MV-4-11 (cell line): ENCODE data around the gene CRYBB1.
"Not testable (repeated sequence)": the region's sequence is repeated elsewhere in the genome, so short reads cannot be mapped to it uniquely, and the experiment has no call there.

Source experiments
- DNase-seq: peaks from one replicate; lab custom pipeline; 2025; lab: John Stamatoyannopoulos, UW

CRYBB1 gene

GRCh38 chr22:26636296-26636695 is 18.5 kb upstream of the CRYBB1 start:
- DNase-seq = no peak

GRCh38 chr22:26635117-26635516 is 17.3 kb upstream of the CRYBB1 start:
- no peak for DNase-seq

GRCh38 chr22:26634189-26634588 is 16.4 kb upstream of the CRYBB1 start:
- no peak for DNase-seq

DNA sequence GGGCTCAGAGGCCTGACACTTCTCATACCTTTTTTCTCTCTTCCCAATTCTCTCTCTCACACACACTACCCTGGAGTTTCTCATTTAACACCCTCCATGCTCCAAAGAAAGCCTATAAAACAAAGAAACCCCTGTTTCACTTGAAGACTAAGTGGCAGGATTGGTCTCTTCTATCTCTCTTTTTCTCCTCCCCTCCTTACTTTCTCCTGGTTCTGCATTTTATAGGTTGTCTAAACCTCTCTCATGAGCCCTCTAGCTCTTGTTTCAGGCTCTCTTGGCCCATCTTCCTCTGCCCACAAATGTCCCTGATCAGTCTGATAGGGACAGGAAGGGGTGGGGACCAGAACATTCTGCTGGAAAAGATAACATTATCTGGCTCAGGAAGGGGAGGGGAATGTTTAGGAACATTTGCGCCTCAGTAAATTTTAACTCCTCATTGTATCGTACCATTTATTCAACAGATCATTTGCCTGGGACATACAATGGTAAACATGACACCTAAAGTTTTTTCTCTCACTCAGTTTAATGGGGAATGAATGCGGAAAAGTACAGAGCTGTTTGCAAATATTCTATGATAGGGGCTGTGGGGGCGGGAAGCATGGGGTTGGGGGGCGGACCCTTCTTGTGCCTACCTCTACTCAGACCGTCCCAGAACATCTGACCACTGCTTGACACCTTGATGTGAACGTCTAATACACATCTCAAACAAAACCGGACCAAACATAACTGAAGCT is 14.8 kb upstream of the CRYBB1 start:
- DNase-seq = no peak

- DNase-seq = no peak
These were observed 13.5 kb upstream of the CRYBB1 start for GRCh38 chr22:26631282-26631681.

GRCh38 chr22:26629988-26630761 is 12.3 kb upstream of the CRYBB1 start:
- no peak for DNase-seq

DNA sequence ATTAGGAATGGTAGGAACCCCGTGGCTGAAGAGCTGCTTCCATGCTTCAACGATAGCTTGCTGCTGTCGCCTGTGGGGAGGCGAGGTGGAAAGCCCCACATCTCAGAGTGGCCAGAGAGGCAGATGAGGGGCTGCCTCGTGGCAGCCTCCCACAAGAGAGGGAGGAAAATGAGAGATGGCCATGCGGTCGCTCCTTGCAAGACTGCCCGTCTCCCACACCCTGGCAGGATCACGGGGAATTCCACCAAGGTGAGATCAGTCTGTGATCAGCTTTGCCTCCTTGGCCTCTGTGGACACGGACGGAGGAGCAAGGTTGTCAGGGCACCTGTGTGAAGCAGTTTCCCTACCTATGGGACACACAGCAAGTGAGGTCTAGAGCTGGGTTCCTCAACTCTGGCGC is 7.0 kb upstream of the CRYBB1 start:
- DNase-seq = no peak

GRCh38 chr22:26623984-26624383 is 6.2 kb upstream of the CRYBB1 start:
- no peak for DNase-seq

- DNase-seq = no peak
These were observed 3.8 kb upstream of the CRYBB1 start, which contains the start of gene CRYBA4 for GRCh38 chr22:26621663-26622062. Gene CRYBA4, plus strand, starts transcription at chr22:26621963. Its CDS starts 634 bp downstream, at chr22:26622597.

DNA sequence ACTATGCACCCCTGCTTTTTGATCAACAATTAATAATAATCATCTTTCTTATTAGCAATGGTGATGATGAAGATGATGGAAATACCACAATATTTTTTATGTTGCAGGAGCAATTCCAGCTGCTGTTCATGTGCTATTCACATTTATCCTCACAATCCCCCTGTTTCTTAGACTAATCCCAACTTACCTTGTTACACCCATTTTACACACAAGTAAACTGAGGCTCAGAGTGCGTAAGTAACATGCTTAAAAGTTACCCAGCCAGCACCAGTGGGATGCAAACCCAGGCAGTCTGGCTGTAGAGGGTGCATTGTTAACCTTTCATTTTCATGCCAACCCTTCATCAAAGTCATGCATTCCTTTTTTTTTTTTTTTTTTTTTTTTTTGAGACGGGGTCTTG is 2.4 kb upstream of the CRYBB1 start:
- DNase-seq = no peak

DNA sequence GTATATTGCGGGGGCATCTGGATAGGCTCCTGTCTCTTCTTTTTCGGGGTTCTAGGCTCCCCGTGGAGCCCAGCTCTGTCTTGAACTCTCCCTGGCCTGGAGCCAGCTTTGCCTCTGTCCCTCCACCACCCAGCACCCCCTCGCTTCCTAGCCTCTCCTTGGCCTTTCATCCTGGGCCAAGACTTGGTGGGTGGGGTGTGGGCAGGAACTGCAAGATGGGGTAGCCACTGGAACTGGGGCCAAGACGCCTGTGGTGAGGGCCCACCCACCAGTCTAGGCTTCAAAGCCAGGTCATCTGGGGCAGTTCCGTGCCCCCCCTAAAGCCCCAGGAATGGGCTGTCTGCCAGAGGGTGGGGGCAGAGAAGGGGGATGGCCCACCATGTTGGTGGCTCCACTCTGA is 1.7 kb upstream of the CRYBB1 start:
- DNase-seq = no peak

- no peak for DNase-seq
These were observed 628 bp upstream of the CRYBB1 start for GRCh38 chr22:26618455-26618854.

DNA sequence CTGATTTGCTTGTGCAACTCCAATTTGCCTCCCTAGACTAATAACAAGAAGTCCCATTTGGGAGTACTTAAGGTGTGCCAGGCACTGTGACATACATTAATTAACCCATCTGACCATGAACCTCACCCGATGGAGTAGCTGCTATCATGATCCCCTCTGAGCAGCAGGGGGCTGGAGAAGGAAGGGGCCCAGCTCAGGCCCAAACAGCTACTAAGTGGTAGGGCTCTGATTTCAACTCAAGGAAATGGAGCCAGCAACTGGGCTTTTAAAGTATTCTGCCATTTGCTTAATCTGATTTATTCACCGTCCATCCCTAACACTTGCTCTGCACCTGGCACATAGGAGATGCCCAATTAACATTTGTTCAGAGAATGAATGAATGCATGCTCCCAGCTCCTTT is 1.2 kb downstream of the CRYBB1 start:
- DNase-seq = no peak

DNA sequence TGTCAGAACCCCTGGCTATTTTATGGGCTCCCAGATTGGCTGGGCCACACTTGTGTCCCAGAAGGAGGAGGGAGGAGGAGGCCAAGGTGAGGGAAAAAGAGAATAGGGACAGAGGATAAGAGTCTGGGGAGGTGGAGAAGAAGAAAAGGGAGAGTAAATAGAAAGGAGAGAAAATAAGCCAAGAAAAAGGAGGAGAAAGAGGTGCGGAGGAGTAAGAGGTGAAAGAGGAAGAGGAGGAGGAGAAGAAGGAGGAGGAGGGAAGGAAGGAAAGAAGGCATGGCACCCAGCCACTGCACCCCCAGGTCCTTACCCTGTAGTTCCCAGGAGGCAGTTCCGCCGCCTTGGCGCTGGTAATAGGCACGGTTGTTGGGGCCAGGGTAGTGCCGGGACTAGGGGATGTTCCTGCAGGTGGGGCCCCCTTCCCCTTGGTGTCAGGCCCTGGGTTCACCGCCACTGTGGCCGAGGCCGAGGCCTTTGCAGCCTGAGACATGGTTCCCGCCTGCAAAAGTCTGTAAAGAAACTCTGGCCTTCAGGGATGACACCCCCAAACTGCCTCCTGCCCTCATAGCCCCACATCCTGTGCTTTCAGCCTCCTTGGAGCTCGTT is 1.9 kb downstream of the CRYBB1 start:
- no peak for DNase-seq

DNA sequence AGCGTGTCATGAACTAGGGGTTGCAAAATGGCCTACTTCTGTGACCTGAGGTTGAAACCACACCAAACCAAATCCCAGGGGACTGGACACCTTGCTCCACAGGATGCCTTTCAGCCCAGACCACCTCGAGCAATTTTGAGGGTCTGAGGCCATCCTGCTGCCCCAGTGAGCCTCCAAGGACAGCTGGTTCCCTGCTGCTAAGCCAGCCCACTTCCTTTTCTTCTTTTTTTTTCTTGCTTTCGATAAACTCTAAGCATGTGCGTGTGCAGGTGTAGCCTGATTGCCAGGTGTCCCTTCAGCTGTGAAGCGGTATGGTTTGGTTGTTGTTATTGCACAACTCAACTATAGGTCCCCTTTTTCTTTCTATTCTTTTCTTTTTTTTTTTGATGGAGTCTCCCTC is 2.7 kb downstream of the CRYBB1 start:
- peak; percentile 61 for DNase-seq

GRCh38 chr22:26614322-26614721 is 3.5 kb downstream of the CRYBB1 start:
- DNase-seq = no peak

GRCh38 chr22:26613753-26614152 is 4.1 kb downstream of the CRYBB1 start:
- not testable (repeated sequence) for DNase-seq

DNA sequence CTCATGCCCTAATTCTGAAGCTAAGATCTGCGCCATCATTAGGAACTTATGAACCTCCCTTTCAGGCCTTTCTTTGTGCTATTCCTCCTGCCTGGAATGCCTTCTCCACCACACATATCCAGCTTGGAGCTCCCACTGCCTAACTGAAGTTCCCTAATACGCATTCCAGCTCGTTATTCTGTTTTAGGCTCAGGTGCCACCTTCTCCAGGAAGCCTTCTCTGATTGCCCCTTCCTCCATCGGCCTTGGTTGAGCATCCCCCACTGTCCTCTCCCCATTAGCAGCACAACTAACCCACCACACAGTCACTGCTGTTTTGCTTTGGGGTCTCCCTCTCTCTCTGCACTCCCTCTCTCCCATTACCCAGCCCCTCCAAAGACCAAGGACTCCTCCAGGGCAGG is 5.2 kb downstream of the CRYBB1 start:
- DNase-seq = no peak

DNA sequence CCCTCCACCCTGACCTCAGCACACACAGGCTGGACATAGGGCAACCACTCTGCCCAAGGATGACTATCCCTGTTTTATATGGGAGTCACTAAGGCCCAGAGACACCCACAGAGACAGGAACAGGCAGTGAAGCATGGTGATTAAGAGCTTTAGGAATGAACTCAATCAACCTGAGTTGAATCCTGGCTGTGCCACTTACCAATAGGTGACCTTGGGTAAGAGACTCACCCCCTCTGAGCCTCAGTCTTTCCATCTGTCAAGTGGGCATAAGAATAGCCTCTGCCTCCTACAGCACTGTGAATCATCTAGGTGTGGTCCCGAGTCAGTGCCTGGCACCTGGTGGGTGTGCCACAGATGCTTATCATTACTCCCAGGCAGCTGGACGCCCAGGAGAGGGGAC is 6.8 kb downstream of the CRYBB1 start:
- no peak for DNase-seq

GRCh38 chr22:26610072-26610958 is 7.5 kb downstream of the CRYBB1 start:
- peak; percentile 95 for DNase-seq

DNA sequence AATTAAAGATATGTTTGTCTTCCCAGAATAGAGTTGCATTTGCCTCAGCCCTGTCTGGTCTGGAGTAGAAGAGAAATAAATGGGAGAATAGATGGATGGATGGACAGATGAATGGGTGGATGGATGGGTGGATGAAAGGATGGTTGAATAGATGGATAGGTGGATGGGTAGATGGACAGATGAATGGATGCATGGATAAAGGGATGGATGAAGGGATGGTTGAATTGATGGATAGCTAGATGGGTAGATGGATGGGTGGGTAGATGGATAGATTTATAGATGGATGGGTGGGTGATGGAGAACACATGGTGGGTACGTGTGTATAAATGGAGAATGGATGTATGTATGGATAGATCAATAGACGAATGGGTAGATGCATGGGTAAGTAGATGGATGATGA is 8.5 kb downstream of the CRYBB1 start:
- DNase-seq = no peak

DNA sequence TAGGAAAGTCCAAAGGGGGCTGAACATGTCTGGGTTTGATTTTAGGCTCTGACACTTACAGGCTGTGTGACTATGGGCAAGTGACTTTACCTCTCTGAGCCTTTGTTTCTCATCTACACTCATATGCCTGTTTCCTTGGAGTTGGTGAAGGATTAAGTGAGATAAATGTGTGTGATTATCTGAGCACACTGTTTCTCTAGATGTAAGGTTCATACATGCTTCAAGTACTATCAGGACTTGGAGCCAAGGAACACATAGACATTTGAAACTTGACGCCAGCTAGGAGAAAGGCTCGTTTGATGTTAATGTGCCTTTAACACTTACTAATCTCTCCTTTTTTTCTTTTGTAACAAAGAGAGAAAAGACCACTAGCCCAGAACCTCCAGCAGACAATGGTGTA is 9.7 kb downstream of the CRYBB1 start:
- no peak for DNase-seq
